Renal cortex interstitium (tissue), 11 donors: ENCODE measurements around the gene UBE2H. TPM values are rescaled to one million over a fixed set of nuclear protein-coding genes. Genes with fewer than 3 reads are reported as not detected.
"Not testable (repeated sequence)": the region's sequence is repeated elsewhere in the genome, so short reads cannot be mapped to it uniquely, and the experiment has no call there.

Source experiments
- DNase-seq, 11 donors: peaks; one replicate each; pipeline ENCODE4 v3.0.0-alpha.2; 2013; ENCODE audit warnings: low read depth in 9 of 11, low spot score in 4 of 11; ENCODE audit errors: extremely low read depth in 1 of 11
- polyA plus RNA-seq, 3 donors: library from polyadenylated mRNA; unstranded; fragments of 120-200 nt; gene quantifications; one replicate each; pipeline ENCODE4 v1.2.1, GENCODE V29; 2013; ENCODE audit not compliant: insufficient read length in 3 of 3

Gene UBE2H
- polyA plus RNA-seq, 3 donors, result 110 to 126 (median 115) TPM

DNA sequence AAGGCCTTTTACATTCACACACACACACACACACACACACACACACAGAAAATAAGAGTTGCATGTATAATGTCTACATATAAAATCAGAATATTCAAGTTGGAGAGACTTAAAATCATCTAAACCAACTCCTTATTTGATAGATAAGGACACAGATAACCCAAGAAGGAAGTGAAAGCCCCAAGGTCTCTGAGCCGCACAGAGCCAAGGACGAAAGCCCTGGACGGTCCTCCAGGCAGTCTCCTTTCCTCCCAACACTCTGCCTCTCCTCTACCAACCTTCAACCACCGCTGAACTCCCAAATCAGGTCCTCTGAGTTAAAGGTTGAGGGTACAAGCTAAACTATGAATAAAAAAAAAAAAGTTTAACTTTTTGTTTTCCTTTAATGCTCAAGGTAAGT, 28.2 kb downstream of the UBE2H start:
- DNase-seq, result no peak

- no peak for DNase-seq
These were observed 29.1 kb downstream of the UBE2H start for GRCh38 chr7:129923709-129924108.

DNA sequence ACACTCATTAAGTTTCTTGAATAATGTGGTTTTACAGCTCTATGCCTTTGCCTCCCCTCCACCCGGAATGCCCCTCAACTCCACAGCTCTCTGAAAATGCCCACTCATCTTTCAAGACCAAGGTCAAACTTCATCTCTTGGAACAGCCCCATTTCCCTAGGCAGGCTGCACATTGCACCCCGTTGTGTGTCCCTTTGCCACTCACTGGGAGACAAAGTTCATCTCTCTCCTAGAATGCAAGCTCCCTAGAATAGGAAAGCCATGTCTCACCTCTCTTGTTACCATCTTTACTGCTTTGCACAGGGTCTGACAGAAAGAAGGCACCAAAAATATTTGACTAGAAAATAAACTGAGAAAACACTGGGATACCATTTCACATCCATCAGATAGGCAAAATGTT, 33.3 kb downstream of the UBE2H start:
- no peak for DNase-seq

DNA sequence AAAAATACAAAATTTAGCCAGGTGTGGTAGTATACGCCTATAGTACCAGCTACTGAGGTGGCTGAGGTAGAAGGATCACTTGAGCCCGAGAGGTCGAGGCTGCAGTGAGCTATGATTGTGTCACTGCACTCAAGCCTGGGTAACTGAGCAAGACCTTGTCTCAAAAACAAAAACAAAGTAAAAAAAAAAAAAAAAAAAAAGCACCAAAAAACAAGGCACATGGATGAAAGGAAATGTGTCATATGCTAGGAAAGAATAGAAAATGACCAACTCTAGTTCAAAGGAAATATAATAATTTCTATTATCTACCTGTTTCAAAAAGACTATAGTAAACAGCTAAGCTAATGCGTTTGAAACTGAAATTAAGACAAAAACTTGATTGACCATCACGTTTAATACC, 33.8 kb downstream of the UBE2H start:
- no peak for DNase-seq

GRCh38 chr7:129917934-129918333, 34.8 kb downstream of the UBE2H start:
- no peak for DNase-seq

DNA sequence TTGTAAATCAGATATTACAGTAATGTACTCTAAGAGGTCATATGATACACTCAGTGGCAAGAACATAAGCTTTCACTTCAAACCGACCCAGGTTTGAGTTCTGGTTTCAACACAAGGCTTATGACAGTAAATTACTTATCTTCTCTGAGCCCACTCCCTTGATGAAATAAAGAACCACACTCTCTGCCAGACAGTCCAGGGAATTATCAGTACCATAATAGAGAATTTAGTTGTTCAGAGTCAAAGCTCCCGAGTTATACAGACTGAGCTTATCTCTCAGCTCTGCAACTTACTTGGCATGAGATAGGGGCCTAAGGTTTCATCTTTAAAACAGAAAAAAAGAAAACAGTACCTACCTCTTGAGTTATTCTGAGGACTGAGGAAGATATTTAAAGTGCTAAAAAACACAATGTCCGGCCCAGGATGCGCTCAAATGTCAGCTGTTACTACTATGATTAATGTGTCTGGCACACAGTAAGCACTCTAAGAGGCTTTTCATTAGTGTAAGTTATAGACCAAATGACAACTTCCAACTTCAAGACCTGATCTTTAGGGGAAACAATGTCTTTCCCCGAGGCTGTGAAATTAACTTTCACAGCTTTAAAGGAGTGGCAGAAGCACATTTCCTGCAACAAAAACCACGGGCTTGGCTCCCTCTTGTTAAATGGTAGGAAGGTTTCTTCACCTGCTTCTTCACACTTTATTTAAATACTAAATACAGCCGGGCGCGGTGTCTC, 38.1 kb downstream of the UBE2H start:
- DNase-seq, result no peak

- DNase-seq, result no peak
These were observed 39.3 kb downstream of the UBE2H start for GRCh38 chr7:129913428-129913827.

- no peak for DNase-seq
These were observed 41.0 kb downstream of the UBE2H start for GRCh38 chr7:129911790-129912189.

DNA sequence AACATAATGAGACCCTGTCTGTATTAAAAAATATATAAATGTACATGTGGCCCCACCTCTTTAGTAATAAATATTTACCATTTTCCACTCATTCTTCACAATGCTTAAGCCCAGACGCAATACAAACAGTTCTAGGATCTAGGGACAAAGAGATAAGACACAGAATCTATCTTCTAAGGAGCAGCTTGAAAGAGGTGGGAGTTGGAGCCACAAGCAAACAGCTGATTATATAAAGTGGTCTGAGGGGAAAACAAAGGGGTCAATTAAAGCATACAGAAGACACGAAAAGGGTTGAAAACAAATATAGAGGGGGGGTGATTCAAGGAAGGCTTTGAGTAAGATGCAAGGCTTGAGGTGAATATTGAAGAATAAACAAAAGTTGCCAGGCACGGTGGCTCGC, 43.1 kb downstream of the UBE2H start:
- no peak for DNase-seq

DNA sequence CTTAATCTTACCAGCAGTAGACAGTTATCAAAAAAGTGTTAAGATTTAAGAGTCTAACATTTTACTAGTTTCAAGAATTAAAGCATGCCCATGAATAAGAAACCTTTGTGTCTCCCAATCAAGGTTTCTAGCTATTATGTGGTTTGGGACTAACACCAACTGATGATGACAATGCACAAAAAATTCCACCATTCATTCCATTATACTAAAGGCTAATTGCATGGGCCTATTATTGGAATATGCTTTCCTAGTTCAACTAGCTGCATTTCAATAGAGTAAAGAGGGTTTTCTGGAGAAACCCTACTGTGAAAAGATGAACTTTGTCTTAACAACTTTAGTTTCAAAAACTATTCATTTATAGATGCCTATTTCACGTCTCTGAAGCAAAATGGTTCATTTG, 44.6 kb downstream of the UBE2H start:
- no peak for DNase-seq

- DNase-seq, result no peak
These were observed 45.5 kb downstream of the UBE2H start for GRCh38 chr7:129907122-129907736.

DNA sequence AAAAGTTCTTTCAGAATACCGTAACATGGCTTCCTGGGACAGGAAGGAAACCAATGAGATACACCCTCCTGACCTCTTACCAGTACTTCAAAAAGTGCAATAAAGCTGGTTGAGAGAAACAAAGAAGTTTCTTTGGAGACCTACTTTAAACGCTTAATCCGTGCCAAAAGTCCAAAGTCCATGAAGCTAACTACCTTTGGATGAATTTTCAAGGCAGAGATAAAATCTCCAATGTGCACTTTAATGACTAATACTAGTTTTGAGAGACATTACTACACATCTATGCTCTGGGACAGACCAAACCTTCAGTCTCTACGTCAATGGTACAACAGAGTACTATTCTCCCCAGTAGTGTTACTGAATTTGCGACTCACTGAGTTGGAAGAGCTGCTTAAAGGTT, 46.1 kb downstream of the UBE2H start:
- DNase-seq, result no peak

- DNase-seq, result no peak
These were observed 48.8 kb downstream of the UBE2H start for GRCh38 chr7:129903935-129904334.

- DNase-seq, result no peak
These were observed 49.9 kb downstream of the UBE2H start for GRCh38 chr7:129902788-129903422.

DNA sequence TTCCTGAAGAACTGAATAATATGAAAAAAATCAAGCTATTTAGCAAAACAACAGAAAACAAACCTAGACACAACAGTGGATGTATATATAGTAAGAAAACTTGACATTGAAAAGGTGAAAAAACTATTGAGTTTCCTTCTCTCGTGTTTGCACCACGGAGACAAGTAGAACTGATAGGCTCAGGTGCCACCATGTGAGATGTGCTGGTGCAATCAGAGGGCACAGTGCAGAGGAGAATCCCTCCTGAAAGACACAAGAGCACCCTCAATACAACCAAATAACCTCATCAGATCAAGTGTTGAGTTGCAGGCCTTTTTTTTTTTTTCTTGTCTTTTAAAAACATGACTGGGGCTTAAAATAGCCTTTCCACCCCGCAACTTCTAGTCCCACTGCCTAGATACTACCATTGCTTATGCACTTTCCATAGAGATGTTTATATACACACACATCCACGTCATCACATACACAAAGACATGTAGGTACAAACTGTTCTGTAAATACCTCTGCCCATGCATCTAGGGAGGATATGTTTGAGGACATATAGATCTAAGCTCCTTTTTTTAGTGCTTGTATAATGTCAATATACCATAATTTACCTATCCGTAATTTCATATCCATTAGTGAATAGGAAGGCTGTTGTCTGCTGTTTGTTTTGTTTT, 54.1 kb downstream of the UBE2H start:
- DNase-seq, result no peak

DNA sequence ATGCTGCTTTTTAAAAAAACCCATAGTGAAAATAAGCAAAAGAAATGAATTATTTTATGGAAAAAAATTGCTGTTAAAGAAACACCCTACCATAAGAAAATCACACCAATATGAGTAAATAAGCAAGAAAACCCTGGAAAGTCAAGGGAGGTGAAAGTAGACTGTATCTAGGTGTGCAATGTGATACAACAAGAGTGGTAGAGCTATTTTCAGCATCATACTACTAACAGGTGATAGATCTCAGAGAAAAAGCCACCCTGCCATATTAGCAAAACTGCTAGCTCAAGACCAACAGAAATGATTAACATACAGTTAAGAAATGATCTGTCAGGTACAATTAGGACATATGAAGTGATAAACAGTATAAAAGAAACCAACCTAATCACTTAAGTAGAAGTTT, 54.8 kb downstream of the UBE2H start:
- DNase-seq, result no peak

DNA sequence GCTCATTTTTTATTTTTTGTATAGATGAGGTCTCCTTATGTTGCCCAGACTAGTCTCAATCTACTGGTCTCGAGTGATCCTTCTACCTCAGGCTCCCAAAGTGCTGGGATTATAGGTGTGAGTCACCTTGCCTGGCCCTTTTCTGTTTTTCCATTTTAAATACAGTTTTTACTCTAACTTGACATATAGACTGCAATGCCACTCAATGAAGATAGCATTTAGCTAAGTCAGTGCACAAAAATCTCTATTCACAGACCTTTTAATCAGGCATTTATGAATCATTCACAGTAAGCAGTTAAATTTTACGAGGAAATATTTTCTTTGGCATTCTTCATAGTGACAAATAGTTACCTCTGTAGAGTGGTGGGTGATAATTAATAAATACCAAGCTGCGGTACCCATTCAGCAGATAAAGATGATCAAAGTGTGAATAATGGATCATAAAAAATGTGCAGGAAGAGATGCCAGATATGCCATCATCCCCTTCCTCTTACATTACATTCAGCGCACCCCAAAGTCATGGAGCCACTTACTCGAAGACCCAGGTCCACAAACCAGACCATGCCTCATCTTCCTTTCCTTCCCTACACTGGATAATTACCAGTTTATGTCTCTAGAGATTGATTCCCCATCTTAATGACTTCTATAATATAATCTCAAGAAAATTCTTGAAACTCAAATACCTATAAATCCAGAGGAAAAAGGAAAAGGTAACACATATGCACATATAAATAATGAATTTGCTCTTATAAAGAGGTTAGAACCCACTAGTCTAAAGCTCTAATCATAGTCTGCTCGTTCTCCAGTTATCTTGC, 56.0 kb downstream of the UBE2H start:
- no peak for DNase-seq

DNA sequence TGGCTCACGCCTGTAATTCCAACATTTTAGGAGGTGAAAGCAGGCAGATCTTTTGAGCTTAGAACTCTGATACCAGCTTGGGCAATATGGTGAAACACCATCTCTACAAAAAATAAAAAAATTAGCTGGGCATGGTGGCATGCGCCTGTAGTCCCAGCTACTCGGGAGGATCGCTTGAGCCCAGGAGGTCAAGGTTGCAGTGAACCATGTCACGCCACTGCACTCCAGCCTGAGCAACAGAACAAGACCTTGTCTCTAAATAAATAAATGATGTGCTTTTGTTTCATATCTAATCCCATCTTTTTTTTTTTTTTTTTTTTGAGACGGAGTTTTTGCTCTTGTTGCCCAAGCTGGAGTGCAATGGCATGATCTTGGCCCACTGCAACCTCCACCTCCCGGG, 58.6 kb downstream of the UBE2H start:
- DNase-seq, result not testable (repeated sequence)

GRCh38 chr7:129890090-129890489, 62.7 kb downstream of the UBE2H start:
- DNase-seq, result no peak
